ENCODE data around the gene KIFC3.
A peak's percentile ranks its signal among the peaks of the same experiment; 100 is the strongest.

KIFC3 gene

GRCh38 chr16:57742543-57742942 is 59.7 kb downstream of the KIFC3 start:
- no peak for TF ChIP-seq CTCF (IDR thresholded peaks at IDR 0.05; ENCODE audit: low read depth, low read length)
- no peak for DNase-seq (ENCODE audit: low read depth, low spot score)
- in situ Hi-C loops (cut with HindIII; ENCODE audit: low sequenced_read_pairs), result no loop called here
- no peak overlapping the region for H3K4me3 ChIP-seq (ENCODE audit: low read depth, low read length)

- no peak for DNase-seq (ENCODE audit: low read depth, low spot score)
- in situ Hi-C loops (cut with HindIII; ENCODE audit: low sequenced_read_pairs), result no loop called here
- H3K4me3 ChIP-seq (ENCODE audit: low read depth, low read length), result no peak overlapping the region
- TF ChIP-seq CTCF (IDR thresholded peaks at IDR 0.05; ENCODE audit: low read depth, low read length), result no peak
Observed at GRCh38 chr16:57741660-57742191, 60.6 kb downstream of the KIFC3 start.

- TF ChIP-seq CTCF (IDR thresholded peaks at IDR 0.05; ENCODE audit: low read depth, low read length), result no peak
- no peak overlapping the region for H3K4me3 ChIP-seq (ENCODE audit: low read depth, low read length)
- in situ Hi-C loops (cut with HindIII; ENCODE audit: low sequenced_read_pairs), result no loop called here
- DNase-seq (ENCODE audit: low read depth, low spot score), result no peak
Observed at GRCh38 chr16:57740423-57741071, 61.7 kb downstream of the KIFC3 start.

GRCh38 chr16:57739756-57740422 is 62.4 kb downstream of the KIFC3 start:
- H3K4me3 ChIP-seq (ENCODE audit: low read depth, low read length), result no peak overlapping the region
- no peak for DNase-seq (ENCODE audit: low read depth, low spot score)
- in situ Hi-C loops (cut with HindIII; ENCODE audit: low sequenced_read_pairs), result no loop called here
- TF ChIP-seq CTCF (IDR thresholded peaks at IDR 0.05; ENCODE audit: low read depth, low read length), result no peak

- DNase-seq (ENCODE audit: low read depth, low spot score), result no peak
- no peak overlapping the region for H3K4me3 ChIP-seq (ENCODE audit: low read depth, low read length)
- no peak for TF ChIP-seq CTCF (IDR thresholded peaks at IDR 0.05; ENCODE audit: low read depth, low read length)
- in situ Hi-C loops (cut with HindIII; ENCODE audit: low sequenced_read_pairs), result no loop called here
Observed at GRCh38 chr16:57738844-57739243, 63.4 kb downstream of the KIFC3 start.

GRCh38 chr16:57736419-57737351 is 65.6 kb downstream of the KIFC3 start:
- TF ChIP-seq CTCF (IDR thresholded peaks at IDR 0.05; ENCODE audit: low read depth, low read length), result peak; percentile 32
- in situ Hi-C loops (cut with HindIII; ENCODE audit: low sequenced_read_pairs), result no loop called here
- DNase-seq (ENCODE audit: low read depth, low spot score), result peak; percentile 73
- H3K4me3 ChIP-seq (ENCODE audit: low read depth, low read length), result peak overlapping the region; percentile 75
